Measurements from ENCODE around the gene OTUD7B.

The OTUD7B gene

GRCh38 chr1:149916193-149916897 lies 94.2 kb downstream of the OTUD7B start:
- no CpG with 5 or more reads among the region's 9 CpGs for WGBS (ENCODE audit: extremely low coverage, insufficient coverage, low lambda C conversion rate)
- H3K27me3 ChIP-seq (ENCODE audit: insufficient read depth, low read length, poor library complexity) = no peaks in the 10 kb centered on the region
- peaks cover 2% of the 10 kb centered on the region for H3K79me2 ChIP-seq (ENCODE audit: control insufficient read depth, insufficient read depth, low read length)
- peak; percentile 37 for DNase-seq
- H3K9ac ChIP-seq (ENCODE audit: low read length) = peak overlapping the region; percentile 86
- no peak overlapping the region for H3K4ac ChIP-seq (ENCODE audit: low read depth, low read length)
- H3K23ac ChIP-seq (ENCODE audit: low read length) = no peak overlapping the region
- H2BK5ac ChIP-seq (ENCODE audit: low read length) = no peak overlapping the region
- H3K18ac ChIP-seq (ENCODE audit: low read length) = no peak overlapping the region
- no peak overlapping the region for H4K5ac ChIP-seq (ENCODE audit: low read length)
- H3K4me3 ChIP-seq (ENCODE audit: low read length) = peak overlapping the region; percentile 61
- no peak overlapping the region for H2BK120ac ChIP-seq (ENCODE audit: low read depth, low read length)
- H2BK15ac ChIP-seq (replicated peaks; ENCODE audit: low read depth) = no peak overlapping the region
- peaks cover 11% of the 10 kb centered on the region for H3K4me1 ChIP-seq (ENCODE audit: control insufficient read depth, low read depth, low read length)
- H3K4me2 ChIP-seq (ENCODE audit: low read length) = peak overlapping the region; percentile 83
- no peak overlapping the region for H2AK5ac ChIP-seq (ENCODE audit: low read length)
- peak overlapping the region; percentile 88 for H3K56ac ChIP-seq (ENCODE audit: low read length)
- peaks cover under 1% of the 10 kb centered on the region for H3K36me3 ChIP-seq (ENCODE audit: control insufficient read depth, insufficient read depth, low read length)
- H4K8ac ChIP-seq (ENCODE audit: low read depth, low read length) = no peak overlapping the region
- H3K79me1 ChIP-seq (ENCODE audit: low read length) = peaks cover 9% of the 10 kb centered on the region
- H3K27ac ChIP-seq (ENCODE audit: low read depth, low read length) = peak overlapping the region; percentile 16

GRCh38 chr1:149915429-149916192 lies 94.9 kb downstream of the OTUD7B start:
- Histone ChIP-seq H3K4me1 (ENCODE audit: control insufficient read depth, low read depth, low read length) (peaks cover 11% of the 10 kb centered on the region), H3K27me3 (ENCODE audit: insufficient read depth, low read length, poor library complexity) (no peaks in the 10 kb centered on the region), H3K4me3 (ENCODE audit: low read length) (no peak overlapping the region), H3K18ac (ENCODE audit: low read length) (no peak overlapping the region), H2AK5ac (ENCODE audit: low read length) (no peak overlapping the region), H3K4me2 (ENCODE audit: low read length) (peak overlapping the region; percentile 83), H4K5ac (ENCODE audit: low read length) (no peak overlapping the region), H3K4ac (ENCODE audit: low read depth, low read length) (no peak overlapping the region), H3K56ac (ENCODE audit: low read length) (peak overlapping the region; percentile 88), H4K8ac (ENCODE audit: low read depth, low read length) (no peak overlapping the region), H3K79me2 (ENCODE audit: control insufficient read depth, insufficient read depth, low read length) (peaks cover 2% of the 10 kb centered on the region), H3K79me1 (ENCODE audit: low read length) (peaks cover 9% of the 10 kb centered on the region), H3K23ac (ENCODE audit: low read length) (no peak overlapping the region), H3K36me3 (ENCODE audit: control insufficient read depth, insufficient read depth, low read length) (peaks cover 2% of the 10 kb centered on the region), H2BK15ac (replicated peaks; ENCODE audit: low read depth) (no peak overlapping the region), H2BK5ac (ENCODE audit: low read length) (no peak overlapping the region), H2BK120ac (ENCODE audit: low read depth, low read length) (no peak overlapping the region), H3K27ac (ENCODE audit: low read depth, low read length) (no peak overlapping the region), H3K9ac (ENCODE audit: low read length) (peak overlapping the region; percentile 86)
- no peak for DNase-seq
- no CpG with 5 or more reads among the region's 11 CpGs for WGBS (ENCODE audit: extremely low coverage, insufficient coverage, low lambda C conversion rate)

- Histone ChIP-seq H3K36me3 (ENCODE audit: control insufficient read depth, insufficient read depth, low read length) (peaks cover 4% of the 10 kb centered on the region), H3K9ac (ENCODE audit: low read length) (no peak overlapping the region), H2BK5ac (ENCODE audit: low read length) (no peak overlapping the region), H3K56ac (ENCODE audit: low read length) (no peak overlapping the region), H3K79me1 (ENCODE audit: low read length) (peaks cover 9% of the 10 kb centered on the region), H2BK120ac (ENCODE audit: low read depth, low read length) (no peak overlapping the region), H3K4me2 (ENCODE audit: low read length) (no peak overlapping the region), H3K4me3 (ENCODE audit: low read length) (no peak overlapping the region), H2AK5ac (ENCODE audit: low read length) (no peak overlapping the region), H3K4me1 (ENCODE audit: control insufficient read depth, low read depth, low read length) (peaks cover 11% of the 10 kb centered on the region), H3K27me3 (ENCODE audit: insufficient read depth, low read length, poor library complexity) (no peaks in the 10 kb centered on the region), H3K23ac (ENCODE audit: low read length) (no peak overlapping the region), H3K27ac (ENCODE audit: low read depth, low read length) (no peak overlapping the region), H4K8ac (ENCODE audit: low read depth, low read length) (no peak overlapping the region), H4K5ac (ENCODE audit: low read length) (no peak overlapping the region), H3K79me2 (ENCODE audit: control insufficient read depth, insufficient read depth, low read length) (peaks cover 2% of the 10 kb centered on the region), H3K18ac (ENCODE audit: low read length) (no peak overlapping the region), H3K4ac (ENCODE audit: low read depth, low read length) (no peak overlapping the region), H2BK15ac (replicated peaks; ENCODE audit: low read depth) (no peak overlapping the region)
- WGBS (ENCODE audit: extremely low coverage, insufficient coverage, low lambda C conversion rate) = no CpG with 5 or more reads among the region's 1 CpG
- no peak for DNase-seq
Measured at GRCh38 chr1:149914545-149914944, 96.0 kb downstream of the OTUD7B start.

GRCh38 chr1:149906570-149907075 lies 103.9 kb downstream of the OTUD7B start:
- Histone ChIP-seq H3K23ac (ENCODE audit: low read length) (no peak overlapping the region), H2AK5ac (ENCODE audit: low read length) (no peak overlapping the region), H3K4ac (ENCODE audit: low read depth, low read length) (no peak overlapping the region), H3K79me2 (ENCODE audit: control insufficient read depth, insufficient read depth, low read length) (no peaks in the 10 kb centered on the region), H3K4me3 (ENCODE audit: low read length) (no peak overlapping the region), H3K9ac (ENCODE audit: low read length) (no peak overlapping the region), H2BK5ac (ENCODE audit: low read length) (no peak overlapping the region), H3K4me2 (ENCODE audit: low read length) (no peak overlapping the region), H2BK120ac (ENCODE audit: low read depth, low read length) (no peak overlapping the region), H3K36me3 (ENCODE audit: control insufficient read depth, insufficient read depth, low read length) (peaks cover 4% of the 10 kb centered on the region), H3K18ac (ENCODE audit: low read length) (no peak overlapping the region), H4K8ac (ENCODE audit: low read depth, low read length) (no peak overlapping the region), H3K27ac (ENCODE audit: low read depth, low read length) (no peak overlapping the region), H3K79me1 (ENCODE audit: low read length) (no peaks in the 10 kb centered on the region), H3K56ac (ENCODE audit: low read length) (no peak overlapping the region), H3K27me3 (ENCODE audit: insufficient read depth, low read length, poor library complexity) (no peaks in the 10 kb centered on the region), H4K5ac (ENCODE audit: low read length) (no peak overlapping the region), H3K4me1 (ENCODE audit: control insufficient read depth, low read depth, low read length) (no peaks in the 10 kb centered on the region), H2BK15ac (replicated peaks; ENCODE audit: low read depth) (no peak overlapping the region)
- DNase-seq = no peak
- no CpG with 5 or more reads among the region's 10 CpGs for WGBS (ENCODE audit: extremely low coverage, insufficient coverage, low lambda C conversion rate)

GRCh38 chr1:149903836-149904491 lies 106.6 kb downstream of the OTUD7B start:
- H3K27me3 ChIP-seq (ENCODE audit: insufficient read depth, low read length, poor library complexity) = no peaks in the 10 kb centered on the region
- H3K4me3 ChIP-seq (ENCODE audit: low read length) = no peak overlapping the region
- H3K79me1 ChIP-seq (ENCODE audit: low read length) = no peaks in the 10 kb centered on the region
- DNase-seq = peak; percentile 26
- H3K4ac ChIP-seq (ENCODE audit: low read depth, low read length) = no peak overlapping the region
- H3K56ac ChIP-seq (ENCODE audit: low read length) = peak overlapping the region; percentile 7
- no peak overlapping the region for H3K9ac ChIP-seq (ENCODE audit: low read length)
- H3K18ac ChIP-seq (ENCODE audit: low read length) = no peak overlapping the region
- H3K27ac ChIP-seq (ENCODE audit: low read depth, low read length) = no peak overlapping the region
- no CpG with 5 or more reads among the region's 5 CpGs for WGBS (ENCODE audit: extremely low coverage, insufficient coverage, low lambda C conversion rate)
- H3K79me2 ChIP-seq (ENCODE audit: control insufficient read depth, insufficient read depth, low read length) = no peaks in the 10 kb centered on the region
- H4K5ac ChIP-seq (ENCODE audit: low read length) = no peak overlapping the region
- no peak overlapping the region for H2BK120ac ChIP-seq (ENCODE audit: low read depth, low read length)
- no peaks in the 10 kb centered on the region for H3K4me1 ChIP-seq (ENCODE audit: control insufficient read depth, low read depth, low read length)
- H2BK5ac ChIP-seq (ENCODE audit: low read length) = no peak overlapping the region
- no peak overlapping the region for H2AK5ac ChIP-seq (ENCODE audit: low read length)
- H3K23ac ChIP-seq (ENCODE audit: low read length) = no peak overlapping the region
- no peak overlapping the region for H3K4me2 ChIP-seq (ENCODE audit: low read length)
- no peak overlapping the region for H2BK15ac ChIP-seq (replicated peaks; ENCODE audit: low read depth)
- H3K36me3 ChIP-seq (ENCODE audit: control insufficient read depth, insufficient read depth, low read length) = no peaks in the 10 kb centered on the region
- no peak overlapping the region for H4K8ac ChIP-seq (ENCODE audit: low read depth, low read length)

Data from mesendoderm (in vitro differentiated cells).